Measurements from ENCODE around the gene KRTAP13-3. TPM values are rescaled to one million over a fixed set of nuclear protein-coding genes. Genes with fewer than 3 reads are reported as not detected.

The KRTAP13-3 gene
- total RNA-seq, 1 experiment from 2014 or later, result not detected

- Histone ChIP-seq H3K4me3 (no peak overlapping the region), H3K9me3 (ENCODE audit: insufficient read depth, low read depth) (no peaks in the 10 kb centered on the region), H3F3A (ENCODE audit: insufficient read depth, low read depth) (no peaks in the 10 kb centered on the region), H3K79me2 (ENCODE audit: low read depth) (no peaks in the 10 kb centered on the region), H3K36me3 (ENCODE audit: low read depth) (no peaks in the 10 kb centered on the region), H3K9me2 (ENCODE audit: insufficient read depth) (no peaks in the 10 kb centered on the region), H3K27ac (no peak overlapping the region), H4K20me1 (ENCODE audit: insufficient read depth) (no peaks in the 10 kb centered on the region), H3K4me1 (replicated peaks; ENCODE audit: insufficient read depth) (no peaks in the 10 kb centered on the region), H3K27me3 (ENCODE audit: insufficient read depth, low read depth) (no peaks in the 10 kb centered on the region), H3K4me2 (no peak overlapping the region), H2AFZ (no peak overlapping the region)
- CTCF ChIA-PET, result no interaction called here
- POLR2A ChIA-PET (ENCODE audit: unreplicated experiment), result no interaction called here
- DNase-seq, result no peak
- no TSS peak for BruUV-seq (replicated peaks)
- TF ChIP-seq EZH2 (IDR thresholded peaks at IDR 0.05; ENCODE audit: low read depth) (no peak), CTCF (conservative IDR thresholded peaks at IDR 0.05) (no peak)
- intact Hi-C loops (cut with micrococcal nuclease; ENCODE audit: unreplicated experiment), result no loop called here
These were observed 9.7 kb downstream of the KRTAP13-3 start for GRCh38 chr21:30415993-30416392.

- no peaks in the 10 kb centered on the region for H3K9me2 ChIP-seq (ENCODE audit: insufficient read depth)
- ChIA-PET POLR2A (ENCODE audit: unreplicated experiment) (interaction anchor here (0.6 kb wide), 1 partner anchor 198 kb away, joined by 3 read pairs; no protein-coding TSS in a partner anchor), CTCF (interaction anchor here (0.7 kb wide), 1 partner anchor 15 kb away, joined by 3 read pairs; no protein-coding TSS in a partner anchor)
- H3K4me2 ChIP-seq, result peak overlapping the region; percentile 50
- TF ChIP-seq EZH2 (IDR thresholded peaks at IDR 0.05; ENCODE audit: low read depth) (no peak), CTCF (conservative IDR thresholded peaks at IDR 0.05) (peak; percentile 51; the same call in 1 of the 2 replicates)
- BruUV-seq (replicated peaks), result no TSS peak
- H3K9me3 ChIP-seq (ENCODE audit: insufficient read depth, low read depth), result no peaks in the 10 kb centered on the region
- no peaks in the 10 kb centered on the region for H3K79me2 ChIP-seq (ENCODE audit: low read depth)
- no peaks in the 10 kb centered on the region for H3K27me3 ChIP-seq (ENCODE audit: insufficient read depth, low read depth)
- H3K27ac ChIP-seq, result no peak overlapping the region
- H3F3A ChIP-seq (ENCODE audit: insufficient read depth, low read depth), result no peaks in the 10 kb centered on the region
- no peaks in the 10 kb centered on the region for H3K4me1 ChIP-seq (replicated peaks; ENCODE audit: insufficient read depth)
- H3K4me3 ChIP-seq, result no peak overlapping the region
- intact Hi-C loops (cut with micrococcal nuclease; ENCODE audit: unreplicated experiment), result loop anchor here (5.0 to 10.0 kb wide), 3 partner anchors 67 to 367 kb away; no protein-coding TSS in a partner anchor
- H3K36me3 ChIP-seq (ENCODE audit: low read depth), result no peaks in the 10 kb centered on the region
- H4K20me1 ChIP-seq (ENCODE audit: insufficient read depth), result no peaks in the 10 kb centered on the region
- no peak overlapping the region for H2AFZ ChIP-seq
- peak; percentile 46 to 49 for DNase-seq
These were observed 16.8 kb downstream of the KRTAP13-3 start for GRCh38 chr21:30408782-30409494.

- H3F3A ChIP-seq (ENCODE audit: insufficient read depth, low read depth), result no peaks in the 10 kb centered on the region
- no TSS peak for BruUV-seq (replicated peaks)
- no peak for DNase-seq
- H3K9me2 ChIP-seq (ENCODE audit: insufficient read depth), result no peaks in the 10 kb centered on the region
- TF ChIP-seq CTCF (conservative IDR thresholded peaks at IDR 0.05) (no peak), EZH2 (IDR thresholded peaks at IDR 0.05; ENCODE audit: low read depth) (no peak)
- no peaks in the 10 kb centered on the region for H3K4me1 ChIP-seq (replicated peaks; ENCODE audit: insufficient read depth)
- no peak within 1 kb of the TSS for H3K4me2 ChIP-seq
- intact Hi-C loops (cut with micrococcal nuclease; ENCODE audit: unreplicated experiment), result no loop called here
- H3K36me3 ChIP-seq (ENCODE audit: low read depth), result no peaks in the 10 kb centered on the region
- H4K20me1 ChIP-seq (ENCODE audit: insufficient read depth), result no peaks in the 10 kb centered on the region
- H3K9me3 ChIP-seq (ENCODE audit: insufficient read depth, low read depth), result no peaks in the 10 kb centered on the region
- H3K27me3 ChIP-seq (ENCODE audit: insufficient read depth, low read depth), result no peaks in the 10 kb centered on the region
- H3K27ac ChIP-seq, result no peak within 1 kb of the TSS
- H3K4me3 ChIP-seq, result no peak within 1 kb of the TSS
- POLR2A ChIA-PET (ENCODE audit: unreplicated experiment), result no interaction called here
- no peaks in the 10 kb centered on the region for H3K79me2 ChIP-seq (ENCODE audit: low read depth)
- H2AFZ ChIP-seq, result no peak within 1 kb of the TSS
- CTCF ChIA-PET, result interaction anchor here (0.5 kb wide), 1 partner anchor 350 kb away, joined by 3 read pairs; no protein-coding TSS in a partner anchor
These were observed 30.0 kb downstream of the KRTAP13-3 start, which contains the start of gene KRTAP13-1 for GRCh38 chr21:30395731-30396130. Gene KRTAP13-1, plus strand, starts transcription at chr21:30396031. Its CDS starts 56 bp downstream, at chr21:30396087.

Data from PC-9 (cell line).